Measurements from ENCODE around the gene RERG. TPM values are rescaled to one million over a fixed set of nuclear protein-coding genes. Genes with fewer than 3 reads are reported as not detected.

Gene RERG
- total and polyA plus RNA-seq, 4 donors: 1.0 to 1.4 (median 1.1) TPM

DNA sequence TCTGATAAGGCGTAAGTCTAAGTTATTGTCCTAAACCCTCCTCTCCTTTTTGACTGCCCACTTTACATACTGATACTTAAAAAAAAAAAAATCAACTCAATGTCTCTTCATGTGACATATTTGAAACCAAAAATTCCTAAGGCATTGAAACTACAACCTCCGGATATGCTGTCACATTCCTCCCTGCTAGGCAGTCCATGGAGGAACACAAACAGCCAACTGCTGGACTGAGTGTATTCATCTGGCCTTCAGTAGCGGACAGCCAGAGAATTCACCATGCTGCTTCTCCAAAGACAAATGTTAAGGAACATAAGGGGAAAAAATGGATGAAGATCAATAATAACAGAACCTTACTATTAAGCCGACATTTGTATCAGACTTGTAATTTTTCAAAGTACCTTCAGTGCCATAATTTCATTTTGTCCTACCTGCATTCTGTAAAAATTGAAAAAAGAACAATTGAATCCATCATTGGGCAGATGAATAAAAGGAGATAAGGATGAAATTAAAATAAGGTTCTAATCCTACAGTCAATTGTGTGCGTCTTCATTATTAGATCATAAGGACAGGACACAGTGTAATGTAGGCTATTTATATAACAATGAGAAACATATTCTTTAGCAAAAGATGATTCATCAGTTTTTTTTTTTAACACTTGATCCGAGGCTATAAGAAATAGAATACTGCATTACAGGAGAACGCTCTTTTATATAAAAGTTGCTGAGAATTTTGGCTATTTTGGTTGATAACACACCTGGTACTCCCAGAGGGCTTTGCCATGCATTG, 12.2 kb downstream of the RERG start:
- 82% methylated on average over 7 of the region's 7 CpGs for WGBS
- TF ChIP-seq NR2F2 (IDR thresholded peaks at IDR 0.05) (no peak), RAD21 (IDR thresholded peaks at IDR 0.05) (no peak), FOXA1 (IDR thresholded peaks at IDR 0.05) (no peak), YY1 (IDR thresholded peaks at IDR 0.05) (no peak), TAF1 (conservative IDR thresholded peaks at IDR 0.05) (no peak), GABPA (IDR thresholded peaks at IDR 0.05 in 1 of 2, conservative IDR thresholded peaks at IDR 0.05 in 1 of 2) (no peak), FOXA2 (IDR thresholded peaks at IDR 0.05) (no peak), RXRA (IDR thresholded peaks at IDR 0.05) (no peak), HNF4A (conservative IDR thresholded peaks at IDR 0.05) (no peak), HNF4G (IDR thresholded peaks at IDR 0.05) (no peak), SP1 (IDR thresholded peaks at IDR 0.05) (no peak)
- TF ChIP-seq, protein P1, sequence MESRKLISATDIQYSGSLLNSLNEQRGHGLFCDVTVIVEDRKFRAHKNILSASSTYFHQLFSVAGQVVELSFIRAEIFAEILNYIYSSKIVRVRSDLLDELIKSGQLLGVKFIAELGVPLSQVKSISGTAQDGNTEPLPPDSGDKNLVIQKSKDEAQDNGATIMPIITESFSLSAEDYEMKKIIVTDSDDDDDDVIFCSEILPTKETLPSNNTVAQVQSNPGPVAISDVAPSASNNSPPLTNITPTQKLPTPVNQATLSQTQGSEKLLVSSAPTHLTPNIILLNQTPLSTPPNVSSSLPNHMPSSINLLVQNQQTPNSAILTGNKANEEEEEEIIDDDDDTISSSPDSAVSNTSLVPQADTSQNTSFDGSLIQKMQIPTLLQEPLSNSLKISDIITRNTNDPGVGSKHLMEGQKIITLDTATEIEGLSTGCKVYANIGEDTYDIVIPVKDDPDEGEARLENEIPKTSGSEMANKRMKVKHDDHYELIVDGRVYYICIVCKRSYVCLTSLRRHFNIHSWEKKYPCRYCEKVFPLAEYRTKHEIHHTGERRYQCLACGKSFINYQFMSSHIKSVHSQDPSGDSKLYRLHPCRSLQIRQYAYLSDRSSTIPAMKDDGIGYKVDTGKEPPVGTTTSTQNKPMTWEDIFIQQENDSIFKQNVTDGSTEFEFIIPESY (IDR thresholded peaks at IDR 0.05): no peak
- TF ChIP-seq, protein P2, sequence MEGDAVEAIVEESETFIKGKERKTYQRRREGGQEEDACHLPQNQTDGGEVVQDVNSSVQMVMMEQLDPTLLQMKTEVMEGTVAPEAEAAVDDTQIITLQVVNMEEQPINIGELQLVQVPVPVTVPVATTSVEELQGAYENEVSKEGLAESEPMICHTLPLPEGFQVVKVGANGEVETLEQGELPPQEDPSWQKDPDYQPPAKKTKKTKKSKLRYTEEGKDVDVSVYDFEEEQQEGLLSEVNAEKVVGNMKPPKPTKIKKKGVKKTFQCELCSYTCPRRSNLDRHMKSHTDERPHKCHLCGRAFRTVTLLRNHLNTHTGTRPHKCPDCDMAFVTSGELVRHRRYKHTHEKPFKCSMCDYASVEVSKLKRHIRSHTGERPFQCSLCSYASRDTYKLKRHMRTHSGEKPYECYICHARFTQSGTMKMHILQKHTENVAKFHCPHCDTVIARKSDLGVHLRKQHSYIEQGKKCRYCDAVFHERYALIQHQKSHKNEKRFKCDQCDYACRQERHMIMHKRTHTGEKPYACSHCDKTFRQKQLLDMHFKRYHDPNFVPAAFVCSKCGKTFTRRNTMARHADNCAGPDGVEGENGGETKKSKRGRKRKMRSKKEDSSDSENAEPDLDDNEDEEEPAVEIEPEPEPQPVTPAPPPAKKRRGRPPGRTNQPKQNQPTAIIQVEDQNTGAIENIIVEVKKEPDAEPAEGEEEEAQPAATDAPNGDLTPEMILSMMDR (IDR thresholded peaks at IDR 0.05; ENCODE audit: low read depth, low read length, missing input control): no peak
- TF ChIP-seq, protein P3, sequence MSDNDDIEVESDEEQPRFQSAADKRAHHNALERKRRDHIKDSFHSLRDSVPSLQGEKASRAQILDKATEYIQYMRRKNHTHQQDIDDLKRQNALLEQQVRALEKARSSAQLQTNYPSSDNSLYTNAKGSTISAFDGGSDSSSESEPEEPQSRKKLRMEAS (IDR thresholded peaks at IDR 0.05): no peak
- TF ChIP-seq, protein P4, sequence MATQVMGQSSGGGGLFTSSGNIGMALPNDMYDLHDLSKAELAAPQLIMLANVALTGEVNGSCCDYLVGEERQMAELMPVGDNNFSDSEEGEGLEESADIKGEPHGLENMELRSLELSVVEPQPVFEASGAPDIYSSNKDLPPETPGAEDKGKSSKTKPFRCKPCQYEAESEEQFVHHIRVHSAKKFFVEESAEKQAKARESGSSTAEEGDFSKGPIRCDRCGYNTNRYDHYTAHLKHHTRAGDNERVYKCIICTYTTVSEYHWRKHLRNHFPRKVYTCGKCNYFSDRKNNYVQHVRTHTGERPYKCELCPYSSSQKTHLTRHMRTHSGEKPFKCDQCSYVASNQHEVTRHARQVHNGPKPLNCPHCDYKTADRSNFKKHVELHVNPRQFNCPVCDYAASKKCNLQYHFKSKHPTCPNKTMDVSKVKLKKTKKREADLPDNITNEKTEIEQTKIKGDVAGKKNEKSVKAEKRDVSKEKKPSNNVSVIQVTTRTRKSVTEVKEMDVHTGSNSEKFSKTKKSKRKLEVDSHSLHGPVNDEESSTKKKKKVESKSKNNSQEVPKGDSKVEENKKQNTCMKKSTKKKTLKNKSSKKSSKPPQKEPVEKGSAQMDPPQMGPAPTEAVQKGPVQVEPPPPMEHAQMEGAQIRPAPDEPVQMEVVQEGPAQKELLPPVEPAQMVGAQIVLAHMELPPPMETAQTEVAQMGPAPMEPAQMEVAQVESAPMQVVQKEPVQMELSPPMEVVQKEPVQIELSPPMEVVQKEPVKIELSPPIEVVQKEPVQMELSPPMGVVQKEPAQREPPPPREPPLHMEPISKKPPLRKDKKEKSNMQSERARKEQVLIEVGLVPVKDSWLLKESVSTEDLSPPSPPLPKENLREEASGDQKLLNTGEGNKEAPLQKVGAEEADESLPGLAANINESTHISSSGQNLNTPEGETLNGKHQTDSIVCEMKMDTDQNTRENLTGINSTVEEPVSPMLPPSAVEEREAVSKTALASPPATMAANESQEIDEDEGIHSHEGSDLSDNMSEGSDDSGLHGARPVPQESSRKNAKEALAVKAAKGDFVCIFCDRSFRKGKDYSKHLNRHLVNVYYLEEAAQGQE (IDR thresholded peaks at IDR 0.05): no peak
- Histone ChIP-seq H3K4me3 (ENCODE audit: low read depth in 1 of 3, low read length in 3 of 3) (no peak overlapping the region), H3K27ac (ENCODE audit: low read depth in 1 of 2, low read length in 2 of 2) (no peak overlapping the region), H3K9me3 (ENCODE audit: control insufficient read depth in 4 of 4, low read length in 3 of 4) (no peaks in the 10 kb centered on the region), H3K36me3 (ENCODE audit: control insufficient read depth in 4 of 4, insufficient read depth in 3 of 4, low read depth in 1 of 4, low read length in 3 of 4) (no peaks in the 10 kb centered on the region), H3K9ac (ENCODE audit: low read depth in 1 of 2, low read length in 2 of 2) (no peak overlapping the region), H3K27me3 (ENCODE audit: control insufficient read depth in 4 of 4, insufficient read depth in 4 of 4, low read length in 3 of 4) (peaks cover 0 to 10% (median 2%) of the 10 kb centered on the region in 4 donors), H3K4me1 (ENCODE audit: control insufficient read depth in 4 of 4, insufficient read depth in 4 of 4, low read length in 3 of 4) (no peaks in the 10 kb centered on the region)
- no peak for DNase-seq (ENCODE audit: low spot score)

DNA sequence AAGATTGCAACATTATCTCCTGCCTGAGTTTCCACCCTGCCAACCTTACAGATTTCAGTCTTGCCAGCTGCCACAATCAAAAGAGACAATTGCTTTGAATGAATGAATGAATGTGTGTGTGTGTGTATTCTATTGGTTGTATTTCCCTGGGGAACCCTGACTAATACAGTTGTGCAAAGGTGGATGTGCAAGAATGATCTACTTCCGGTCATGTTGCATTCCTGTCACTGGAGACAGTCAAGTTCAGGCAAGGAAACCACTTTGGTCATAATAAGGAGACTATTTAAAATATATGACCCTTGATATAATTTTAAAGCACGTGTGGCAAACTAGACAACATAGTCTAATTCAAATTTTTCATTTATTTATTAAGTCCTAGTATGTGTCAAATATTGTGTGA, 13.1 kb downstream of the RERG start:
- H3K9me3 ChIP-seq (ENCODE audit: control insufficient read depth in 4 of 4, low read length in 3 of 4): no peaks in the 10 kb centered on the region
- no peak for DNase-seq (ENCODE audit: low spot score)
- H3K27me3 ChIP-seq (ENCODE audit: control insufficient read depth in 4 of 4, insufficient read depth in 4 of 4, low read length in 3 of 4): peaks cover 0 to 10% (median 2%) of the 10 kb centered on the region in 4 donors
- H3K36me3 ChIP-seq (ENCODE audit: control insufficient read depth in 4 of 4, insufficient read depth in 3 of 4, low read depth in 1 of 4, low read length in 3 of 4): no peaks in the 10 kb centered on the region
- H3K4me1 ChIP-seq (ENCODE audit: control insufficient read depth in 4 of 4, insufficient read depth in 4 of 4, low read length in 3 of 4): no peaks in the 10 kb centered on the region
- H3K9ac ChIP-seq (ENCODE audit: low read depth in 1 of 2, low read length in 2 of 2): no peak overlapping the region
- H3K27ac ChIP-seq (ENCODE audit: low read depth in 1 of 2, low read length in 2 of 2): no peak overlapping the region
- 70% methylated on average over 2 of the region's 2 CpGs for WGBS
- no peak overlapping the region for H3K4me3 ChIP-seq (ENCODE audit: low read depth in 1 of 3, low read length in 3 of 3)
- TF ChIP-seq, protein P5, sequence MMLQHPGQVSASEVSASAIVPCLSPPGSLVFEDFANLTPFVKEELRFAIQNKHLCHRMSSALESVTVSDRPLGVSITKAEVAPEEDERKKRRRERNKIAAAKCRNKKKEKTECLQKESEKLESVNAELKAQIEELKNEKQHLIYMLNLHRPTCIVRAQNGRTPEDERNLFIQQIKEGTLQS (IDR thresholded peaks at IDR 0.05): no peak
- TF ChIP-seq, protein P2 (IDR thresholded peaks at IDR 0.05; ENCODE audit: low read depth, low read length, missing input control): peak; percentile 16
- TF ChIP-seq SP1 (IDR thresholded peaks at IDR 0.05): no peak
